ENCODE results near the gene LRGUK. TPM values are rescaled to one million over a fixed set of nuclear protein-coding genes. Genes with fewer than 3 reads are reported as not detected.

The LRGUK gene
- total RNA-seq, 1 experiment from 2014 or later, result 1.5 TPM

GRCh38 chr7:134126146-134126545 lies 994 bp upstream of the LRGUK start:
- no peak overlapping the region for H2AFZ ChIP-seq (ENCODE audit: low read length)
- no peak overlapping the region for H2BK120ac ChIP-seq (ENCODE audit: low read depth, low read length, poor library complexity, severe bottlenecking)
- H3K27ac ChIP-seq (ENCODE audit: insufficient read length, low read depth, low read length), result no peak overlapping the region
- no peak overlapping the region for H3K56ac ChIP-seq (ENCODE audit: insufficient read length, low read depth, low read length)
- no peak overlapping the region for H4K5ac ChIP-seq (ENCODE audit: insufficient read length, low read depth, low read length)
- H3K23ac ChIP-seq (ENCODE audit: insufficient read length, low read depth, low read length), result no peak overlapping the region
- no peak overlapping the region for H3K4ac ChIP-seq (ENCODE audit: low read depth, low read length)
- no peak overlapping the region for H2BK12ac ChIP-seq (ENCODE audit: insufficient read length, low read depth, low read length)
- Mint-ChIP-seq H3K9me3 (peaks cover 0 to 2% of the 10 kb centered on the region in 2 experiments; a peak in 1 of 5 replicates), H3K36me3 (ENCODE audit: insufficient read depth in 1 of 3, low read depth in 3 of 3) (peaks cover 0 to 5% (median 0%) of the 10 kb centered on the region in 3 experiments; a peak in 2 of 7 replicates), H3K4me1 (peaks cover 47 to 52% of the 10 kb centered on the region in 2 experiments), H3K27ac (no peak overlapping the region), H3K4me3 (peak overlapping the region; percentile 83 to 89; a peak in 4 of 5 replicates), H3K27me3 (ENCODE audit: low read depth) (peaks cover 5% of the 10 kb centered on the region; the same call in 1 of the 2 replicates)
- WGBS (ENCODE audit: extremely low coverage, insufficient read length, low lambda C conversion rate), result no CpG with 5 or more reads among the region's 5 CpGs
- no peak overlapping the region for H3T11ph ChIP-seq (ENCODE audit: low read length)
- no peak overlapping the region for H2BK5ac ChIP-seq (ENCODE audit: insufficient read length, low read length)
- no peaks in the 10 kb centered on the region for H4K20me1 ChIP-seq (ENCODE audit: control insufficient read depth, insufficient read depth, insufficient read length)
- H3K18ac ChIP-seq (ENCODE audit: insufficient read length, low read depth, low read length), result no peak overlapping the region
- H4K91ac ChIP-seq (ENCODE audit: insufficient read length, low read depth, low read length), result no peak overlapping the region
- no peak overlapping the region for H3K4me2 ChIP-seq (ENCODE audit: insufficient read depth, insufficient read length, low read length)
- peaks cover 8% of the 10 kb centered on the region for H3K4me1 ChIP-seq (ENCODE audit: insufficient read depth, low read length)
- H3K9ac ChIP-seq (ENCODE audit: extremely low read depth, insufficient read length, low read length), result no peak overlapping the region
- no peak overlapping the region for H2AK5ac ChIP-seq (ENCODE audit: insufficient read length, low read length)
- H3K27me3 ChIP-seq (ENCODE audit: insufficient read depth, low read length), result no peaks in the 10 kb centered on the region
- H2BK15ac ChIP-seq (ENCODE audit: low read depth, low read length), result no peak overlapping the region
- H3K14ac ChIP-seq (ENCODE audit: insufficient read depth, low read length), result no peak overlapping the region
- H4K8ac ChIP-seq (replicated peaks; ENCODE audit: insufficient read length, low read depth, low read length), result no peak overlapping the region
- no peak overlapping the region for H2BK20ac ChIP-seq (ENCODE audit: low read depth, low read length, poor library complexity, severe bottlenecking)
- no peaks in the 10 kb centered on the region for H3K9me3 ChIP-seq (ENCODE audit: control insufficient read depth, low read depth, low read length)
- peaks cover 5% of the 10 kb centered on the region for H3K23me2 ChIP-seq (ENCODE audit: insufficient read length, low read depth, low read length, poor library complexity, severe bottlenecking)
- no peaks in the 10 kb centered on the region for H3K79me1 ChIP-seq (ENCODE audit: insufficient read depth, low read depth, low read length, poor library complexity, severe bottlenecking)
- no peak for DNase-seq
- H3K79me2 ChIP-seq (ENCODE audit: insufficient read depth, low read length), result no peaks in the 10 kb centered on the region
- no peak for TF ChIP-seq CTCF (conservative IDR thresholded peaks at IDR 0.05)
